H1 (cell line): ENCODE data around the gene SLC28A1. TPM values are rescaled to one million over a fixed set of nuclear protein-coding genes. Genes with fewer than 3 reads are reported as not detected.

ENCODE experiments used
- CTCF ChIA-PET: fragments of 300-600 bp; sonication (Branson Sonifier 250); formaldehyde crosslinking; loops from one replicate; lab custom pipeline; 2021; ENCODE audit not compliant: partially characterized antibody; lab: Charles Lee
- POLR2A ChIA-PET: fragments of 300-600 bp; sonication (Branson Sonifier 250); formaldehyde crosslinking; loops from one replicate; lab custom pipeline; 2021; ENCODE audit warnings: inconsistent platforms; ENCODE audit not compliant: partially characterized antibody; lab: Charles Lee
- DNase-seq, 2 experiments: peaks; one replicate each; pipeline versions ENCODE4 v3.0.0 to v3.0.0-alpha.2; 2010 to 2022; ENCODE audit warnings: low spot score in 2 of 2, low read depth in 1 of 2, mixed read lengths in 1 of 2
- FAIRE-seq: peaks from 2 replicates; lab custom pipeline; 2011; peaks lifted over from hg19 to GRCh38; lab: Jason Lieb, UNC
- H2AFZ ChIP-seq: 2 replicates; pipeline ENCODE4 v1.8.1; 2012; ENCODE audit warnings: low read length, inconsistent platforms
- H2AK5ac ChIP-seq: 2 replicates; pipeline ENCODE4 v1.6.1; 2013; ENCODE audit warnings: low read depth, low read length
- H2BK120ac ChIP-seq: replicated peaks from 2 replicates; pipeline ENCODE3; 2013; ENCODE audit warnings: low read depth, low read length, inconsistent platforms
- H2BK12ac ChIP-seq: 2 replicates; pipeline ENCODE4 v1.6.1; 2013; ENCODE audit warnings: low read depth, low read length
- H2BK15ac ChIP-seq: 2 replicates; pipeline ENCODE4 v1.6.1; 2013; ENCODE audit warnings: low read length
- H2BK20ac ChIP-seq: 2 replicates; pipeline ENCODE4 v1.6.1; 2013; ENCODE audit warnings: low read length
- H2BK5ac ChIP-seq: 2 replicates; pipeline ENCODE4 v1.6.1; 2013; ENCODE audit warnings: low read depth, low read length
- H3K14ac ChIP-seq: 2 replicates; pipeline ENCODE4 v1.6.1; 2013; ENCODE audit warnings: inconsistent platforms; ENCODE audit not compliant: insufficient read length
- H3K18ac ChIP-seq: 2 replicates; pipeline ENCODE4 v1.6.1; 2013; ENCODE audit warnings: low read length; ENCODE audit errors: extremely low read depth
- H3K23ac ChIP-seq: 2 replicates; pipeline ENCODE4 v1.6.1; 2013; ENCODE audit warnings: inconsistent platforms; ENCODE audit not compliant: insufficient read length
- H3K23me2 ChIP-seq: 2 replicates; pipeline ENCODE4 v1.6.1; 2013; ENCODE audit warnings: low read depth, low read length
- H3K27ac ChIP-seq: 2 replicates; pipeline ENCODE4 v1.6.1; 2011; ENCODE audit warnings: low read depth, low read length, inconsistent platforms
- H3K27me3 ChIP-seq, 4 experiments: replicated peaks in 1 of 4; 1 replicate in 1 of 4; 2 replicates in 3 of 4; pipeline versions ENCODE4 v1.6.1 to v1.8.1; 2011 to 2013; ENCODE audit warnings: low read length in 3 of 4, mild to moderate bottlenecking in 3 of 4, inconsistent platforms in 2 of 4, mixed read lengths in 2 of 4, moderate library complexity in 1 of 4; ENCODE audit not compliant: control insufficient read depth in 3 of 4, insufficient read depth in 3 of 4; ENCODE audit errors: extremely low read depth in 1 of 4
- H3K36me3 ChIP-seq, 4 experiments: 2 replicates each; pipeline versions ENCODE4 v1.6.1 to v1.8.1; 2011 to 2013; ENCODE audit warnings: mild to moderate bottlenecking in 4 of 4, low read length in 3 of 4, moderate library complexity in 2 of 4, control low read depth in 1 of 4, inconsistent platforms in 1 of 4; ENCODE audit not compliant: insufficient read depth in 4 of 4, control insufficient read depth in 2 of 4
- H3K4ac ChIP-seq: replicated peaks from 2 replicates; pipeline ENCODE3; 2013; ENCODE audit warnings: low read length, low read depth, mixed read lengths, inconsistent platforms; ENCODE audit not compliant: insufficient read length
- H3K4me1 ChIP-seq, 4 experiments: replicated peaks in 1 of 4; 1 replicate in 1 of 4; 2 replicates in 3 of 4; pipeline versions ENCODE4 v1.6.1 to v1.8.1; 2011 to 2013; ENCODE audit warnings: low read length in 3 of 4, inconsistent platforms in 2 of 4, mixed read lengths in 1 of 4; ENCODE audit not compliant: insufficient read depth in 4 of 4, control insufficient read depth in 3 of 4
- H3K4me2 ChIP-seq, 2 experiments: 2 replicates each; pipeline versions ENCODE4 v1.6.1 to v1.8.1; 2011 to 2013; ENCODE audit warnings: low read depth in 2 of 2, low read length in 2 of 2, control low read depth in 1 of 2, inconsistent platforms in 1 of 2, mild to moderate bottlenecking in 1 of 2; ENCODE audit not compliant: insufficient read depth in 1 of 2
- H3K4me3 ChIP-seq, 4 experiments: fragments of 200-600, 300-600 bp in 1 of 4; sonication (generic), shearing (Covaris generic), sonication (Bioruptor Twin) in 1 of 4; 2 replicates each; pipeline versions ENCODE4 v1.5.1 to v1.8.1; 2011 to 2016; ENCODE audit warnings: low read length in 4 of 4, low read depth in 3 of 4, control low read depth in 2 of 4, inconsistent platforms in 2 of 4, mild to moderate bottlenecking in 2 of 4, mixed read lengths in 1 of 4, moderate library complexity in 1 of 4; ENCODE audit not compliant: insufficient read depth in 2 of 4; ENCODE audit errors: extremely low read depth in 1 of 4
- H3K56ac ChIP-seq: replicated peaks from 2 replicates; pipeline ENCODE3; 2013; ENCODE audit warnings: low read depth, mild to moderate bottlenecking, mixed read lengths, low read length, inconsistent platforms; ENCODE audit not compliant: insufficient read length
- H3K79me1 ChIP-seq: 2 replicates; pipeline ENCODE4 v1.6.1; 2013; ENCODE audit warnings: low read depth, low read length, control low read depth
- H3K79me2 ChIP-seq, 2 experiments: 2 replicates each; pipeline versions ENCODE4 v1.6.1 to v1.8.1; 2012 to 2013; ENCODE audit warnings: low read length in 2 of 2, mild to moderate bottlenecking in 2 of 2, inconsistent platforms in 1 of 2; ENCODE audit not compliant: insufficient read depth in 2 of 2, control insufficient read depth in 1 of 2
- H3K9ac ChIP-seq, 4 experiments: replicated peaks in 1 of 4; 1 replicate in 1 of 4; 2 replicates in 3 of 4; pipeline versions ENCODE4 v1.6.1 to v1.8.1; 2011 to 2013; ENCODE audit warnings: low read depth in 3 of 4, low read length in 3 of 4, control low read depth in 2 of 4, mild to moderate bottlenecking in 2 of 4, moderate library complexity in 2 of 4, inconsistent platforms in 1 of 4; ENCODE audit errors: extremely low read depth in 1 of 4
- H3K9me3 ChIP-seq, 2 experiments: 2 replicates each; pipeline versions ENCODE4 v1.6.1 to v1.8.1; 2012 to 2013; ENCODE audit warnings: mild to moderate bottlenecking in 2 of 2, moderate library complexity in 2 of 2, control low read depth in 1 of 2, inconsistent platforms in 1 of 2, low read depth in 1 of 2, low read length in 1 of 2, mixed read lengths in 1 of 2; ENCODE audit not compliant: insufficient read depth in 2 of 2
- H4K20me1 ChIP-seq, 2 experiments: replicated peaks in 1 of 2; 2 replicates each; pipeline versions ENCODE3 to v1.8.1; 2011 to 2013; ENCODE audit warnings: inconsistent platforms in 2 of 2, low read length in 2 of 2, mild to moderate bottlenecking in 1 of 2; ENCODE audit not compliant: insufficient read depth in 2 of 2, control insufficient read depth in 1 of 2
- H4K5ac ChIP-seq: 2 replicates; pipeline ENCODE4 v1.6.1; 2013; ENCODE audit warnings: low read length, low read depth, mixed read lengths, inconsistent platforms; ENCODE audit not compliant: insufficient read length
- H4K8ac ChIP-seq: 2 replicates; pipeline ENCODE4 v1.8.0; 2013; ENCODE audit warnings: mild to moderate bottlenecking, moderate library complexity, low read length, inconsistent platforms; ENCODE audit not compliant: insufficient read depth; ENCODE audit errors: extremely low read depth
- H4K91ac ChIP-seq: replicated peaks from 2 replicates; pipeline ENCODE3; 2013; ENCODE audit warnings: low read length, mixed read lengths, inconsistent platforms; ENCODE audit not compliant: insufficient read length
- FOSL1 ChIP-seq: IDR thresholded peaks from 2 replicates; pipeline ENCODE4 v1.6.1; 2011; ENCODE audit warnings: mild to moderate bottlenecking, low read depth, low read length, moderate library complexity; ENCODE audit not compliant: insufficient read depth
- PHF8 ChIP-seq: fragments of 200-600 bp; sonication (generic); conservative IDR thresholded peaks from 2 replicates; pipeline ENCODE4 v1.7.1; 2012; ENCODE audit warnings: low read depth, mild to moderate bottlenecking, inconsistent platforms, low read length, moderate library complexity
- POLR2A ChIP-seq, 2 experiments: IDR thresholded peaks; 1 replicate in 1 of 2; 2 replicates in 1 of 2; pipeline ENCODE4 v1.6.1; 2011; ENCODE audit warnings: low read depth in 2 of 2, low read length in 2 of 2, mild to moderate bottlenecking in 2 of 2; ENCODE audit errors: control extremely low read depth in 1 of 2
- RXRA ChIP-seq: IDR thresholded peaks from 2 replicates; pipeline ENCODE4 v1.6.1; 2011; ENCODE audit warnings: low read depth, mild to moderate bottlenecking, low read length, moderate library complexity; ENCODE audit not compliant: insufficient read depth
- SIN3A ChIP-seq, 2 experiments: IDR thresholded peaks in 1 of 2; conservative IDR thresholded peaks in 1 of 2; 2 replicates each; pipeline ENCODE4 v1.6.1; 2011 to 2012; ENCODE audit warnings: low read length in 2 of 2, improper control_type of control experiment in 1 of 2, low read depth in 1 of 2, mild to moderate bottlenecking in 1 of 2
- YY1 ChIP-seq: IDR thresholded peaks from 2 replicates; pipeline ENCODE4 v1.6.1; 2011; ENCODE audit warnings: low read depth, mild to moderate bottlenecking, low read length
- ZNF274 ChIP-seq: IDR thresholded peaks from 2 replicates; pipeline ENCODE4 v1.7.0; 2012; ENCODE audit warnings: low read length, borderline replicate concordance; ENCODE audit errors: extremely low read depth
- polyA plus RNA-seq, 7 experiments: library from polyadenylated mRNA; depleted of rRNA in 3 of 7; stranded (reverse) in 5 of 7; unstranded in 2 of 7; fragments of >200 nt in 5 of 7; fragments of 200-250 nt in 2 of 7; gene quantifications; 1 replicate in 5 of 7; 2 replicates in 1 of 7; 4 replicates in 1 of 7; pipeline versions ENCODE4 v1.2.1 to v1.2.3, GENCODE V29; 2011 to 2013; ENCODE audit warnings: missing spikeins in 2 of 7, mixed read lengths in 2 of 7
- total RNA-seq: library from RNA; stranded (reverse); fragmentation: NEBNext Ultra II Directional; extraction: Animal tissue kit (Norgen Biotek cat#: 25700); gene quantifications from 2 replicates; pipeline ENCODE4 v1.2.1, GENCODE V29; 2021

Gene SLC28A1
- total and polyA plus RNA-seq, 2 of the 8 experiments (the other 6 are each of a cell fraction or from before 2014, with no cell fraction given): 0.09 TPM; not detected in 1

GRCh38 chr15:84846269-84846668, 38.2 kb upstream of the SLC28A1 start (continued):
- no peak for TF ChIP-seq POLR2A (IDR thresholded peaks at IDR 0.05; ENCODE audit: control extremely low read depth in 1 of 2, low read depth in 2 of 2, low read length in 2 of 2)

DNA sequence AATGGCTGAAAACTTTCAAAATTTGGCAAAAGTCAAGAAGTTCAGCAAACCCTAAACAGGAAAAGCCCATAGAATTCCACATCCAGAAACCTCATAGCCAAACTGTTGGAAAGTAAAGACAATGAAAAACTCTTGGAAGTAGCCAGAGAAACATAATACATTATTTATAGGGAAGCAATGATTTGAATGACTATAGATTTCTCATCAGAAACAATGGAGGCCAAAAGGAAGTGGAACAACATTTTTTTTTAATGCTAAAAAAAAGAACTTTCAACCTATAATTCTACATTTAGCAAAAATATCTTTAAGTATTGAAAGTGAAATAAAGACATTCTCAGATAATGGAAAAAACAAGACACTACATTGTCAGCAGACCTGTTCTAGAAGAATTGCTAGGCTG, 37.1 kb upstream of the SLC28A1 start:
- POLR2A ChIA-PET: no interaction called here
- no peak for TF ChIP-seq PHF8
- no peak for TF ChIP-seq ZNF274
- TF ChIP-seq SIN3A (conservative IDR thresholded peaks at IDR 0.05 in 1 of 2, IDR thresholded peaks at IDR 0.05 in 1 of 2; ENCODE audit: low read depth in 1 of 2, low read length in 2 of 2): no peak
- no peak for TF ChIP-seq FOSL1
- no peak for TF ChIP-seq RXRA
- no peak for TF ChIP-seq YY1

More for the DNA sequence above, 37.1 kb upstream of the SLC28A1 start:
- Histone ChIP-seq H2AFZ (no peak overlapping the region), H3K23me2 (no peaks in the 10 kb centered on the region), H3K9me3 (peaks cover 0 to 2% of the 10 kb centered on the region in 2 experiments; a peak in 1 of 4 replicates), H3K79me2 (no peaks in the 10 kb centered on the region), H3K4me3 (no peak overlapping the region), H2BK12ac (no peak overlapping the region), H3K27me3 (no peaks in the 10 kb centered on the region), H2BK15ac (no peak overlapping the region), H2BK120ac (no peak overlapping the region), H2AK5ac (no peak overlapping the region), H4K91ac (no peak overlapping the region), H4K5ac (no peak overlapping the region), H3K4me2 (no peak overlapping the region), H3K4ac (no peak overlapping the region), H2BK5ac (no peak overlapping the region), H3K56ac (no peak overlapping the region), H3K4me1 (no peaks in the 10 kb centered on the region), H3K14ac (no peak overlapping the region), H2BK20ac (no peak overlapping the region), H3K23ac (no peak overlapping the region), H4K8ac (no peak overlapping the region), H4K20me1 (no peaks in the 10 kb centered on the region), H3K36me3 (no peaks in the 10 kb centered on the region), H3K79me1 (no peaks in the 10 kb centered on the region), H3K27ac (no peak overlapping the region), H3K9ac (no peak overlapping the region), H3K18ac (no peak overlapping the region)
- FAIRE-seq (no peak), DNase-seq (no peak)
- CTCF ChIA-PET: interaction anchor here (0.7 to 2.4 kb wide), 5 partner anchors 9 to 249 kb away, joined by 3 to 11 read pairs (median 3); no protein-coding TSS in a partner anchor
